Prostate gland (tissue), 2 donors: ENCODE data around the gene ARHGAP44. TPM values are rescaled to one million over a fixed set of nuclear protein-coding genes. Genes with fewer than 3 reads are reported as not detected.

Experiments used
- DNase-seq: peaks from one replicate; pipeline ENCODE4 v3.0.0-alpha.2; 2019; ENCODE audit warnings: low spot score
- H3K27ac ChIP-seq, 2 donors: fragments of 200-600 bp; sonication (generic); 2 replicates each; pipeline ENCODE4 v1.5.1; 2017 to 2019
- H3K27me3 ChIP-seq: fragments of 200-600 bp; sonication (generic); replicated peaks from 2 replicates; pipeline ENCODE4 v1.5.1; 2019; ENCODE audit not compliant: insufficient read depth
- H3K36me3 ChIP-seq, 2 donors: fragments of 200-600 bp; sonication (generic); 1 replicate in 1 of 2; 2 replicates in 1 of 2; pipeline versions ENCODE4 v1.5.1 to v1.8.1; 2017 to 2019
- H3K4me1 ChIP-seq: fragments of 200-600 bp; sonication (generic); replicated peaks from 2 replicates; pipeline ENCODE4 v1.5.1; 2019
- H3K4me3 ChIP-seq, 2 donors: fragments of 200-600 bp; sonication (generic); 2 replicates each; pipeline ENCODE4 v1.5.1; 2017 to 2019
- H3K9me3 ChIP-seq: fragments of 200-600 bp; sonication (generic); 2 replicates; pipeline ENCODE4 v1.5.1; 2017
- CTCF ChIP-seq, 4 experiments: fragments of 200-600 bp in 2 of 4; fragments of 450-650 bp in 2 of 4; sonication (generic) in 2 of 4; IDR thresholded peaks; 1 replicate in 3 of 4; 2 replicates in 1 of 4; pipeline ENCODE4 v1.5.1; 2016 to 2019; ENCODE audit warnings: antibody characterized with exemption in 4 of 4, mild to moderate bottlenecking in 2 of 4, moderate library complexity in 2 of 4
- POLR2A ChIP-seq: fragments of 450-650 bp; IDR thresholded peaks from one replicate; pipeline ENCODE4 v1.6.1; 2016; ENCODE audit warnings: antibody characterized with exemption, mild to moderate bottlenecking
- POLR2AphosphoS5 ChIP-seq: sonication (generic); formaldehyde crosslinking; IDR thresholded peaks from one replicate; pipeline ENCODE4 v1.6.1; 2017; ENCODE audit warnings: antibody characterized with exemption
- WGBS: methylation state at CpG from one replicate; pipeline ENCODE4 v1.1.5; 2018; 5-methylcytosine and 5-hydroxymethylcytosine counted together
- intact Hi-C: fragments of 100-400 bp; cut with DNase I; formaldehyde crosslinking; loops from one replicate; pipeline ENCODE4 v1.14.2; 2022
- total RNA-seq, 2 donors: library from RNA; depleted of rRNA; stranded (reverse); fragments of >200 nt; gene quantifications; one replicate each; pipeline ENCODE4 v1.1.0, GENCODE V29; 2016

The ARHGAP44 gene
- total RNA-seq, 2 donors from 2014 or later, result 7.5 to 15.7 TPM

- intact Hi-C loops, result no loop called here
- WGBS, result 93% methylated on average over 6 of the region's 6 CpGs
- no peaks in the 10 kb centered on the region for H3K4me1 ChIP-seq
- H3K27me3 ChIP-seq, result no peaks in the 10 kb centered on the region
- TF ChIP-seq CTCF (IDR thresholded peaks at IDR 0.05) (no peak), POLR2AphosphoS5 (no peak)
- no peak for DNase-seq
- no peaks in the 10 kb centered on the region for H3K9me3 ChIP-seq
- no peak overlapping the region for H3K27ac ChIP-seq
- H3K4me3 ChIP-seq, result no peak overlapping the region
- no peaks in the 10 kb centered on the region for H3K36me3 ChIP-seq
Measured at GRCh38 chr17:12769981-12770380, 19.3 kb upstream of the ARHGAP44 start.

GRCh38 chr17:12773153-12773552, 16.1 kb upstream of the ARHGAP44 start:
- no peak for DNase-seq
- Histone ChIP-seq H3K9me3 (no peaks in the 10 kb centered on the region), H3K4me1 (no peaks in the 10 kb centered on the region), H3K36me3 (no peaks in the 10 kb centered on the region), H3K27me3 (no peaks in the 10 kb centered on the region), H3K27ac (no peak overlapping the region), H3K4me3 (no peak overlapping the region)
- intact Hi-C loops, result no loop called here
- TF ChIP-seq POLR2A (no peak), POLR2AphosphoS5 (no peak), CTCF (IDR thresholded peaks at IDR 0.05) (no peak)
- 88% methylated on average over 1 of the region's 1 CpG for WGBS

GRCh38 chr17:12789075-12789480, 220 bp upstream of the ARHGAP44 start:
- H3K9me3 ChIP-seq, result no peaks in the 10 kb centered on the region
- TF ChIP-seq POLR2A (no peak), POLR2AphosphoS5 (peak; percentile 52)
- peak overlapping the region; percentile 65 to 72 for H3K4me3 ChIP-seq
- H3K27me3 ChIP-seq, result no peaks in the 10 kb centered on the region
- DNase-seq, result no peak
- intact Hi-C loops, result no loop called here
- WGBS, result 2% methylated on average over 16 of the region's 16 CpGs
- H3K4me1 ChIP-seq, result no peaks in the 10 kb centered on the region
- no peaks in the 10 kb centered on the region for H3K36me3 ChIP-seq
- peak overlapping the region; percentile 69 to 71 for H3K27ac ChIP-seq

GRCh38 chr17:12790249-12791106, 1.2 kb downstream of the ARHGAP44 start:
- intact Hi-C loops, result no loop called here
- 12% methylated on average over 27 of the region's 27 CpGs for WGBS
- H3K27ac ChIP-seq, result peak overlapping the region; percentile 69 to 71
- no peak for DNase-seq
- H3K9me3 ChIP-seq, result no peaks in the 10 kb centered on the region
- TF ChIP-seq POLR2AphosphoS5 (no peak), POLR2A (no peak), CTCF (IDR thresholded peaks at IDR 0.05) (no peak)
- no peaks in the 10 kb centered on the region for H3K4me1 ChIP-seq
- no peaks in the 10 kb centered on the region for H3K36me3 ChIP-seq
- H3K27me3 ChIP-seq, result no peaks in the 10 kb centered on the region
- peak overlapping the region; percentile 65 to 72 for H3K4me3 ChIP-seq

- 75% methylated on average over 6 of the region's 6 CpGs for WGBS
- DNase-seq, result no peak
- Histone ChIP-seq H3K9me3 (no peaks in the 10 kb centered on the region), H3K27ac (no peak overlapping the region), H3K4me1 (no peaks in the 10 kb centered on the region), H3K27me3 (no peaks in the 10 kb centered on the region), H3K36me3 (no peaks in the 10 kb centered on the region), H3K4me3 (no peak overlapping the region)
- TF ChIP-seq POLR2A (no peak), CTCF (IDR thresholded peaks at IDR 0.05) (no peak), POLR2AphosphoS5 (no peak)
- intact Hi-C loops, result no loop called here
Measured at GRCh38 chr17:12794919-12795532, 5.7 kb downstream of the ARHGAP44 start.
